ENCODE results near the gene IQGAP2.

The IQGAP2 gene

DNA sequence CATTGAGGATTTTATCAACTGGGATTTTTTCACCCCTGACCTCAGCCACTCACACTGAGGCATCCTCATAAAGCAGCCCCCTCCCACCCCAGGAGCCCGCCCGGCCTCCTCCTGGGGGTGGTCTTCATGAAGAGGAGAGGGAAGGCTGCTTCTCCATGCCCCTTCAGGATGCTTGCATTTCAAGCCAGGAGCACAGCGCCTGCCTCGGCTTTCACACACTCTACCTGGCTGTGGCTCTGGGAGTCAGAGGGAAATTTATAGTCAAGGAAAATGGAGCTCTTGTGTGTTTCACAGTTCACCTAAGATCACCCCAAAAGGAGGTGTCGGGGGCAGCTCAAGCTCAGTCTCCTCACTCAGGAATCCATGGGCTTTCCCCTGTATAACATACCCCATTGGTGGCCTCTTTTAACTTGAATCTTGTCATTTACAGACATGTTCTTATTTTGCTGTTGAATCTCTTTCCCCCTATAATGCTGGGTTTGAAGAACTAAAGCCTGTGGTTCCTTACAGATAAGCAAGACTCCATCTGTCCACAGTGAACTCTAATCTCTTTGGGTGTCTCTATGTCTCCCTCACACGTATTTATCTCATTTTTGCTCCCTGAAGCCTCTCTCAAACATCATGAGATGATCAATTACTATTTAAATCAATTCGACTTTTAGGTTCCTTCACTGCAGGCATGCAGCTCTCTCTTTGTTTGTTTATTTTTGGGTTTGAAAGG, 22.6 kb upstream of the IQGAP2 start:
- TF ChIP-seq BACH2 (CRISPR knock-in tag; IDR thresholded peaks at IDR 0.05; ENCODE audit: borderline replicate concordance) (no peak), ARNTL (CRISPR knock-in tag; IDR thresholded peaks at IDR 0.05; ENCODE audit: borderline replicate concordance, low read depth) (no peak)
- ATAC-seq = no peak

DNA sequence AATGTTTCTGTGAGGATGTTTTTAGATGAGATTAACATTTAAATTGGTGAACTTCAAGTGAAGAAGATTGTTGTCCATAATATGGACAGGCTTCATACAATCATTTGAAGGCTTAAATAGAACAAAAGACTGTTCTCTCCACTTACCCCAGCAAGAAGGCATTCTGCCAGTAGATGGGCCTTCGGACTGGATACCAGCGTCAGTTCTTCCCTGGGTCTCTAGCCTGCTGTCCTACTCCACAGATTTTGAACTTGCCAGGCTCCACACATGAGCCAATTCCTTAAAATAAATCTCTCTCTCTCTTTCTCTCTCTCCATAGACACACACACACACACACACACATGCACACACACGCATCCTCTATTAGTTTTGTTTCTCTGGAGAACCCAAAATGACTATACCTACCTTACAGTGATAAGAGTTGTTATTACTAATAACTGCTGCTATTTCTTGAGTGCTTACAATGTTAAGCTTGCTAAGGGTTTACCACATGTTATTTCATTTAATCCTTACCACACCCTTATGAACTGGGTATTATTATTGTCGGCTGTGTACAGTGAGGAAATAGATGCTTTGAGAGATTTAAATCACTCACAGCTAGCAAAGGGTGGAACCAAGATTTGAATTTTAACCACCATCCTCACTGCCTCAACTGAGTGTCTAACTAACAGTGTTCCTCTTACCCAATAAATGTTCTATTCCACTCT, 19.8 kb upstream of the IQGAP2 start:
- ATAC-seq = no peak
- no peak for TF ChIP-seq GLIS3 (CRISPR knock-in tag; IDR thresholded peaks at IDR 0.05)
- no peak for TF ChIP-seq ISL1 (CRISPR knock-in tag; IDR thresholded peaks at IDR 0.05)
- TF ChIP-seq, protein P1, sequence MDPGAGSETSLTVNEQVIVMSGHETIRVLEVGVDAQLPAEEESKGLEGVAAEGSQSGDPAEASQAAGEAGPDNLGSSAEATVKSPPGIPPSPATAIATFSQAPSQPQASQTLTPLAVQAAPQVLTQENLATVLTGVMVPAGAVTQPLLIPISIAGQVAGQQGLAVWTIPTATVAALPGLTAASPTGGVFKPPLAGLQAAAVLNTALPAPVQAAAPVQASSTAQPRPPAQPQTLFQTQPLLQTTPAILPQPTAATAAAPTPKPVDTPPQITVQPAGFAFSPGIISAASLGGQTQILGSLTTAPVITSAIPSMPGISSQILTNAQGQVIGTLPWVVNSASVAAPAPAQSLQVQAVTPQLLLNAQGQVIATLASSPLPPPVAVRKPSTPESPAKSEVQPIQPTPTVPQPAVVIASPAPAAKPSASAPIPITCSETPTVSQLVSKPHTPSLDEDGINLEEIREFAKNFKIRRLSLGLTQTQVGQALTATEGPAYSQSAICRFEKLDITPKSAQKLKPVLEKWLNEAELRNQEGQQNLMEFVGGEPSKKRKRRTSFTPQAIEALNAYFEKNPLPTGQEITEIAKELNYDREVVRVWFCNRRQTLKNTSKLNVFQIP (CRISPR knock-in tag; IDR thresholded peaks at IDR 0.05; ENCODE audit: borderline replicate concordance, low read depth) = no peak
- TF ChIP-seq, protein P2, sequence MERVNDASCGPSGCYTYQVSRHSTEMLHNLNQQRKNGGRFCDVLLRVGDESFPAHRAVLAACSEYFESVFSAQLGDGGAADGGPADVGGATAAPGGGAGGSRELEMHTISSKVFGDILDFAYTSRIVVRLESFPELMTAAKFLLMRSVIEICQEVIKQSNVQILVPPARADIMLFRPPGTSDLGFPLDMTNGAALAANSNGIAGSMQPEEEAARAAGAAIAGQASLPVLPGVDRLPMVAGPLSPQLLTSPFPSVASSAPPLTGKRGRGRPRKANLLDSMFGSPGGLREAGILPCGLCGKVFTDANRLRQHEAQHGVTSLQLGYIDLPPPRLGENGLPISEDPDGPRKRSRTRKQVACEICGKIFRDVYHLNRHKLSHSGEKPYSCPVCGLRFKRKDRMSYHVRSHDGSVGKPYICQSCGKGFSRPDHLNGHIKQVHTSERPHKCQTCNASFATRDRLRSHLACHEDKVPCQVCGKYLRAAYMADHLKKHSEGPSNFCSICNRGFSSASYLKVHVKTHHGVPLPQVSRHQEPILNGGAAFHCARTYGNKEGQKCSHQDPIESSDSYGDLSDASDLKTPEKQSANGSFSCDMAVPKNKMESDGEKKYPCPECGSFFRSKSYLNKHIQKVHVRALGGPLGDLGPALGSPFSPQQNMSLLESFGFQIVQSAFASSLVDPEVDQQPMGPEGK (CRISPR knock-in tag; IDR thresholded peaks at IDR 0.05; ENCODE audit: borderline replicate concordance) = no peak
- TF ChIP-seq OSR1 (CRISPR knock-in tag; IDR thresholded peaks at IDR 0.05) = no peak

DNA sequence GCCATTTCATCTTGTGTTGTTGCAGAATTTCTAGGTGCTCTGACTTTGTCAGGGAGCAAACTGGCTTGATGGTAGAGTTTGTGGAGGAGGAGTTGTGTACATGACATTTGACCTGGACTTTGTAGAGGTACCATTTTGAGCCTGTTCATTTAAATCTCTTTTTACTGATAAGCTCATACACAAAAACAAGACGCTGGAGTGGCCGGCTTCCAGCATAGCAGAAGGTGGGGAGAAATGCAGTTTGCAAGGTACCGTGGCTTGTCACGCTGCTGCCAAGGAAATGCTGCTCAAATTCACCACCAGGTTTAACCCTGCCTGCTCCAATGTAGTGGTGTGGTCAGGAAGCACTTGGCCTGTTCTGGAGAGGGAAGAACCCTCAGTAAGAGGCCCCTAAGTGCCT, 18.9 kb upstream of the IQGAP2 start:
- TF ChIP-seq ISL1 (CRISPR knock-in tag; IDR thresholded peaks at IDR 0.05) (no peak), BACH2 (CRISPR knock-in tag; IDR thresholded peaks at IDR 0.05; ENCODE audit: borderline replicate concordance) (no peak), ZNF8 (CRISPR knock-in tag; IDR thresholded peaks at IDR 0.05) (no peak), TCF4 (CRISPR knock-in tag; IDR thresholded peaks at IDR 0.05; ENCODE audit: borderline replicate concordance) (no peak), ZNF70 (CRISPR knock-in tag; IDR thresholded peaks at IDR 0.05) (no peak), GLIS3 (CRISPR knock-in tag; IDR thresholded peaks at IDR 0.05) (no peak), ZFP3 (CRISPR knock-in tag; IDR thresholded peaks at IDR 0.05) (no peak), ESRRG (CRISPR knock-in tag; IDR thresholded peaks at IDR 0.05) (no peak), OSR1 (CRISPR knock-in tag; IDR thresholded peaks at IDR 0.05) (no peak)
- TF ChIP-seq, protein P1 (CRISPR knock-in tag; IDR thresholded peaks at IDR 0.05; ENCODE audit: borderline replicate concordance, low read depth) = no peak
- TF ChIP-seq, protein P3, sequence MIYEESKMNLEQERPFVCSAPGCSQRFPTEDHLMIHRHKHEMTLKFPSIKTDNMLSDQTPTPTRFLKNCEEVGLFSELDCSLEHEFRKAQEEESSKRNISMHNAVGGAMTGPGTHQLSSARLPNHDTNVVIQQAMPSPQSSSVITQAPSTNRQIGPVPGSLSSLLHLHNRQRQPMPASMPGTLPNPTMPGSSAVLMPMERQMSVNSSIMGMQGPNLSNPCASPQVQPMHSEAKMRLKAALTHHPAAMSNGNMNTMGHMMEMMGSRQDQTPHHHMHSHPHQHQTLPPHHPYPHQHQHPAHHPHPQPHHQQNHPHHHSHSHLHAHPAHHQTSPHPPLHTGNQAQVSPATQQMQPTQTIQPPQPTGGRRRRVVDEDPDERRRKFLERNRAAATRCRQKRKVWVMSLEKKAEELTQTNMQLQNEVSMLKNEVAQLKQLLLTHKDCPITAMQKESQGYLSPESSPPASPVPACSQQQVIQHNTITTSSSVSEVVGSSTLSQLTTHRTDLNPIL (CRISPR knock-in tag; IDR thresholded peaks at IDR 0.05; ENCODE audit: low read depth) = no peak
- TF ChIP-seq, protein P4, sequence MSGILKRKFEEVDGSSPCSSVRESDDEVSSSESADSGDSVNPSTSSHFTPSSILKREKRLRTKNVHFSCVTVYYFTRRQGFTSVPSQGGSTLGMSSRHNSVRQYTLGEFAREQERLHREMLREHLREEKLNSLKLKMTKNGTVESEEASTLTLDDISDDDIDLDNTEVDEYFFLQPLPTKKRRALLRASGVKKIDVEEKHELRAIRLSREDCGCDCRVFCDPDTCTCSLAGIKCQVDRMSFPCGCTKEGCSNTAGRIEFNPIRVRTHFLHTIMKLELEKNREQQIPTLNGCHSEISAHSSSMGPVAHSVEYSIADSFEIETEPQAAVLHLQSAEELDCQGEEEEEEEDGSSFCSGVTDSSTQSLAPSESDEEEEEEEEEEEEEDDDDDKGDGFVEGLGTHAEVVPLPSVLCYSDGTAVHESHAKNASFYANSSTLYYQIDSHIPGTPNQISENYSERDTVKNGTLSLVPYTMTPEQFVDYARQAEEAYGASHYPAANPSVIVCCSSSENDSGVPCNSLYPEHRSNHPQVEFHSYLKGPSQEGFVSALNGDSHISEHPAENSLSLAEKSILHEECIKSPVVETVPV (CRISPR knock-in tag; IDR thresholded peaks at IDR 0.05) = no peak
- no peak for ATAC-seq

DNA sequence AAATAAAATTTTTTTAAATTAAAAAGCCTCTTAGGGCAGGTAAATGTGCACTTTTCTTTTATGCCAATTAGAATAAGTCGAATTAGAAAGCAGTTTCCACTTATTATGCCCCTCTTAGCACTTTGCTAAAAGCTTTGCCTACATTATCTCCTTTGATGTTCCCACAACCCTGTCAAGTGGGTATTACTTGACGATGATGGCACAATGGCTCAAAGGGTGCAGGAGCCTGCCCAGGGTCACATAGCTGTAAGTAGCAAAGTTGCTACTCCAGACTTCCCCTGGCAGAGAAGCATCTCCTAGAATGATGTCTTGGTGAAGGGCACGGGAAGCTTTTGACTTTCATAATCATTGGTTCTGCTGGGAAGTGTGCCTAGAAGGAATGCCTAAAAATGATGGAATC, 18.4 kb upstream of the IQGAP2 start:
- no peak for ATAC-seq
- TF ChIP-seq RARB (CRISPR knock-in tag; IDR thresholded peaks at IDR 0.05) (no peak), ZNF8 (CRISPR knock-in tag; IDR thresholded peaks at IDR 0.05) (no peak), GLIS3 (CRISPR knock-in tag; IDR thresholded peaks at IDR 0.05) (no peak), ARNTL (CRISPR knock-in tag; IDR thresholded peaks at IDR 0.05; ENCODE audit: borderline replicate concordance, low read depth) (no peak), ZNF70 (CRISPR knock-in tag; IDR thresholded peaks at IDR 0.05) (no peak), ZFP3 (CRISPR knock-in tag; IDR thresholded peaks at IDR 0.05) (no peak), SNAI2 (CRISPR knock-in tag; IDR thresholded peaks at IDR 0.05) (no peak), BACH2 (CRISPR knock-in tag; IDR thresholded peaks at IDR 0.05; ENCODE audit: borderline replicate concordance) (no peak), PPARA (CRISPR knock-in tag; IDR thresholded peaks at IDR 0.05; ENCODE audit: borderline replicate concordance) (no peak), ZC3H10 (CRISPR knock-in tag; IDR thresholded peaks at IDR 0.05) (no peak)
- TF ChIP-seq, protein P5, sequence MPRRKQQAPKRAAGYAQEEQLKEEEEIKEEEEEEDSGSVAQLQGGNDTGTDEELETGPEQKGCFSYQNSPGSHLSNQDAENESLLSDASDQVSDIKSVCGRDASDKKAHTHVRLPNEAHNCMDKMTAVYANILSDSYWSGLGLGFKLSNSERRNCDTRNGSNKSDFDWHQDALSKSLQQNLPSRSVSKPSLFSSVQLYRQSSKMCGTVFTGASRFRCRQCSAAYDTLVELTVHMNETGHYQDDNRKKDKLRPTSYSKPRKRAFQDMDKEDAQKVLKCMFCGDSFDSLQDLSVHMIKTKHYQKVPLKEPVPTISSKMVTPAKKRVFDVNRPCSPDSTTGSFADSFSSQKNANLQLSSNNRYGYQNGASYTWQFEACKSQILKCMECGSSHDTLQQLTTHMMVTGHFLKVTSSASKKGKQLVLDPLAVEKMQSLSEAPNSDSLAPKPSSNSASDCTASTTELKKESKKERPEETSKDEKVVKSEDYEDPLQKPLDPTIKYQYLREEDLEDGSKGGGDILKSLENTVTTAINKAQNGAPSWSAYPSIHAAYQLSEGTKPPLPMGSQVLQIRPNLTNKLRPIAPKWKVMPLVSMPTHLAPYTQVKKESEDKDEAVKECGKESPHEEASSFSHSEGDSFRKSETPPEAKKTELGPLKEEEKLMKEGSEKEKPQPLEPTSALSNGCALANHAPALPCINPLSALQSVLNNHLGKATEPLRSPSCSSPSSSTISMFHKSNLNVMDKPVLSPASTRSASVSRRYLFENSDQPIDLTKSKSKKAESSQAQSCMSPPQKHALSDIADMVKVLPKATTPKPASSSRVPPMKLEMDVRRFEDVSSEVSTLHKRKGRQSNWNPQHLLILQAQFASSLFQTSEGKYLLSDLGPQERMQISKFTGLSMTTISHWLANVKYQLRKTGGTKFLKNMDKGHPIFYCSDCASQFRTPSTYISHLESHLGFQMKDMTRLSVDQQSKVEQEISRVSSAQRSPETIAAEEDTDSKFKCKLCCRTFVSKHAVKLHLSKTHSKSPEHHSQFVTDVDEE (CRISPR knock-in tag; IDR thresholded peaks at IDR 0.05) = no peak
- TF ChIP-seq, protein P3 (CRISPR knock-in tag; IDR thresholded peaks at IDR 0.05; ENCODE audit: low read depth) = no peak
- TF ChIP-seq, protein P1 (CRISPR knock-in tag; IDR thresholded peaks at IDR 0.05; ENCODE audit: borderline replicate concordance, low read depth) = no peak

Data from SK-N-SH treated with all-trans-retinoic acid at 6 μM for 48 hours (cell line).